ENCODE data around the gene TIGAR.

The TIGAR gene

GRCh38 chr12:4283512-4284255 lies 37.3 kb upstream of the TIGAR start:
- H3K4me3 ChIP-seq (ENCODE audit: low read depth, low read length) = no peak overlapping the region
- TF ChIP-seq CTCF (IDR thresholded peaks at IDR 0.05; ENCODE audit: insufficient read depth, low read depth, low read length, missing control alignments) = no peak
- no peak for DNase-seq (ENCODE audit: low read depth)

GRCh38 chr12:4284306-4284705 lies 36.7 kb upstream of the TIGAR start:
- H3K4me3 ChIP-seq (ENCODE audit: low read depth, low read length) = no peak overlapping the region
- no peak for TF ChIP-seq CTCF (IDR thresholded peaks at IDR 0.05; ENCODE audit: insufficient read depth, low read depth, low read length, missing control alignments)
- DNase-seq (ENCODE audit: low read depth) = no peak

- no peak for TF ChIP-seq CTCF (IDR thresholded peaks at IDR 0.05; ENCODE audit: insufficient read depth, low read depth, low read length, missing control alignments)
Observed at GRCh38 chr12:4285070-4285469, 35.9 kb upstream of the TIGAR start.

GRCh38 chr12:4286228-4286627 lies 34.8 kb upstream of the TIGAR start:
- H3K4me3 ChIP-seq (ENCODE audit: low read depth, low read length) = no peak overlapping the region
- DNase-seq (ENCODE audit: low read depth) = no peak
- TF ChIP-seq CTCF (IDR thresholded peaks at IDR 0.05; ENCODE audit: insufficient read depth, low read depth, low read length, missing control alignments) = no peak

More at GRCh38 chr12:4285070-4285469, 35.9 kb upstream of the TIGAR start:
- no peak overlapping the region for H3K4me3 ChIP-seq (ENCODE audit: low read depth, low read length)
- no peak for DNase-seq (ENCODE audit: low read depth)

- TF ChIP-seq CTCF (IDR thresholded peaks at IDR 0.05; ENCODE audit: insufficient read depth, low read depth, low read length, missing control alignments) = no peak
- no peak overlapping the region for H3K4me3 ChIP-seq (ENCODE audit: low read depth, low read length)
- DNase-seq (ENCODE audit: low read depth) = no peak
Observed at GRCh38 chr12:4286771-4287317, 34.2 kb upstream of the TIGAR start.

GRCh38 chr12:4287325-4288211 lies 33.4 kb upstream of the TIGAR start:
- DNase-seq (ENCODE audit: low read depth) = no peak
- no peak for TF ChIP-seq CTCF (IDR thresholded peaks at IDR 0.05; ENCODE audit: insufficient read depth, low read depth, low read length, missing control alignments)
- no peak overlapping the region for H3K4me3 ChIP-seq (ENCODE audit: low read depth, low read length)

Data from GM12865 (cell line).